HCT116 (cell line): ENCODE results near the gene COL23A1. TPM values are rescaled to one million over a fixed set of nuclear protein-coding genes. Genes with fewer than 3 reads are reported as not detected.

Experiments used
- ATAC-seq: fragments of 200-7000 bp; cut with Tn5 transposase; 2 replicates; pipeline ENCODE4 v1.9.1; 2020; ENCODE audit warnings: mild to moderate bottlenecking, moderate library complexity
- BruUV-seq: library from RNA; stranded (reverse); fragments of 400-500 nt; replicated peaks from 2 replicates; lab custom pipeline; 2021; lab: Mats Ljungman, UMichigan
- CTCF ChIA-PET: fragments of 300-600 bp; sonication (Branson Sonifier 250); formaldehyde crosslinking; loops from one replicate; lab custom pipeline; 2021; ENCODE audit warnings: antibody characterized with exemption; lab: Charles Lee
- POLR2A ChIA-PET: fragments of 300-600, 350-600 bp; sonication (Branson Sonifier 250); formaldehyde crosslinking; loops from one replicate; lab custom pipeline; 2021; ENCODE audit warnings: antibody characterized with exemption; lab: Charles Lee
- RAD21 ChIA-PET, 2 experiments: fragments of 300-600 bp; sonication (Branson Sonifier 250); formaldehyde crosslinking; loops; one replicate each; lab custom pipeline; 2023; ENCODE audit warnings: low total read pairs in 2 of 2; ENCODE audit not compliant: uncharacterized antibody in 2 of 2, unreplicated experiment in 2 of 2, low non-redundant PET in 1 of 2; lab: Charles Lee
- DNase-seq: peaks from one replicate; pipeline ENCODE4 v3.0.0-alpha.2; 2010; ENCODE audit warnings: low read depth, low spot score
- H2AFZ ChIP-seq: fragments of 200-600 bp; shearing (Covaris generic), sonication (generic); 2 replicates; pipeline ENCODE4 v1.6.1; 2017; ENCODE audit warnings: low read depth, mixed run types, mixed read lengths, antibody characterized with exemption, low read length; ENCODE audit not compliant: poor library complexity, severe bottlenecking
- H3K27ac ChIP-seq: 2 replicates; pipeline ENCODE4 v1.5.1; 2012; ENCODE audit warnings: low read depth, low read length
- H3K27me3 ChIP-seq: fragments of 200-600 bp; sonication (generic); 2 replicates; pipeline ENCODE4 v1.6.1; 2016; ENCODE audit warnings: mixed run types, low read length, mixed read lengths; ENCODE audit not compliant: insufficient read depth
- H3K36me3 ChIP-seq, 2 experiments: fragments of 200-500 bp in 1 of 2; fragments of 200-600 bp in 1 of 2; sonication (Bioruptor generic) in 1 of 2; sonication (generic) in 1 of 2; 2 replicates each; pipeline versions ENCODE4 v1.5.1 to v1.6.1; 2014 to 2016; ENCODE audit warnings: low read length in 2 of 2, inconsistent platforms in 1 of 2, mixed read lengths in 1 of 2, mixed run types in 1 of 2; ENCODE audit not compliant: insufficient read depth in 2 of 2, control insufficient read depth in 1 of 2
- H3K4me1 ChIP-seq, 2 experiments: fragments of 200-600 bp in 1 of 2; sonication (generic) in 1 of 2; 2 replicates each; pipeline versions ENCODE4 v1.5.1 to v1.6.1; 2012 to 2017; ENCODE audit warnings: low read length in 2 of 2, inconsistent platforms in 1 of 2, mild to moderate bottlenecking in 1 of 2, mixed read lengths in 1 of 2, mixed run types in 1 of 2, moderate library complexity in 1 of 2; ENCODE audit not compliant: insufficient read depth in 2 of 2, control insufficient read depth in 1 of 2
- H3K4me2 ChIP-seq: fragments of 200-600 bp; sonication (generic); 2 replicates; pipeline ENCODE4 v1.6.1; 2017; ENCODE audit warnings: mixed run types, low read length, mixed read lengths
- H3K4me3 ChIP-seq, 2 experiments: fragments of 200-600 bp in 1 of 2; sonication (generic) in 1 of 2; replicated peaks in 1 of 2; 2 replicates each; pipeline ENCODE4 v1.5.1; 2011 to 2016; ENCODE audit warnings: low read length in 2 of 2, control low read depth in 1 of 2, low read depth in 1 of 2, mild to moderate bottlenecking in 1 of 2, mixed read lengths in 1 of 2, mixed run types in 1 of 2
- H3K79me2 ChIP-seq: fragments of 200-600 bp; sonication (generic); 2 replicates; pipeline ENCODE4 v1.6.1; 2017; ENCODE audit warnings: mild to moderate bottlenecking, mixed run types, low read length, moderate library complexity, mixed read lengths; ENCODE audit not compliant: insufficient read depth
- H3K9ac ChIP-seq: fragments of 200-600 bp; sonication (generic); 2 replicates; pipeline ENCODE4 v1.6.1; 2016; ENCODE audit warnings: low read length, mixed read lengths
- H3K9me2 ChIP-seq: fragments of 200-600 bp; sonication (generic), shearing (Covaris generic); 2 replicates; pipeline ENCODE4 v1.6.1; 2017; ENCODE audit warnings: mixed run types, mild to moderate bottlenecking, moderate library complexity; ENCODE audit not compliant: insufficient read depth
- H3K9me3 ChIP-seq, 2 experiments: fragments of 200-500 bp in 1 of 2; fragments of 200-600 bp in 1 of 2; sonication (Bioruptor generic) in 1 of 2; sonication (generic) in 1 of 2; 2 replicates each; pipeline ENCODE4 v1.6.1; 2014 to 2017; ENCODE audit warnings: low read length in 2 of 2, mixed read lengths in 2 of 2, inconsistent platforms in 1 of 2, low read depth in 1 of 2, mild to moderate bottlenecking in 1 of 2, mixed run types in 1 of 2, moderate library complexity in 1 of 2; ENCODE audit not compliant: control insufficient read depth in 1 of 2, insufficient read depth in 1 of 2
- H4K20me1 ChIP-seq: fragments of 200-600 bp; sonication (generic), shearing (Covaris generic); 2 replicates; pipeline ENCODE4 v1.6.1; 2017; ENCODE audit warnings: mixed run types, mild to moderate bottlenecking, moderate library complexity; ENCODE audit not compliant: insufficient read depth
- CBX3 ChIP-seq: IDR thresholded peaks from 2 replicates; pipeline ENCODE4 v1.6.1; 2012; ENCODE audit warnings: low read depth
- ELF1 ChIP-seq: IDR thresholded peaks from 2 replicates; pipeline ENCODE4 v1.6.1; 2012; ENCODE audit warnings: low read depth, borderline replicate concordance
- FOSL1 ChIP-seq: IDR thresholded peaks from 2 replicates; pipeline ENCODE4 v1.6.1; 2012; ENCODE audit warnings: low read depth
- JUND ChIP-seq: IDR thresholded peaks from 2 replicates; pipeline ENCODE4 v1.6.1; 2012
- POLR2A ChIP-seq: IDR thresholded peaks from 2 replicates; pipeline ENCODE4 v1.7.0; 2011; ENCODE audit warnings: borderline replicate concordance; ENCODE audit not compliant: insufficient read depth, insufficient read length; ENCODE audit errors: extremely low read depth
- POLR2AphosphoS5 ChIP-seq: IDR thresholded peaks from 2 replicates; pipeline ENCODE4 v1.6.1; 2011; ENCODE audit warnings: mild to moderate bottlenecking, low read depth, low read length, moderate library complexity
- SIN3A ChIP-seq: IDR thresholded peaks from 2 replicates; pipeline ENCODE4 v1.6.1; 2012; ENCODE audit warnings: low read depth
- TCF7L2 ChIP-seq: IDR thresholded peaks from 2 replicates; pipeline ENCODE4 v1.7.0; 2011; ENCODE audit warnings: borderline replicate concordance, inconsistent platforms; ENCODE audit not compliant: insufficient read depth, insufficient read length; ENCODE audit errors: extremely low read depth
- ZFX ChIP-seq: fragments of 450-650 bp; IDR thresholded peaks from 2 replicates; pipeline ENCODE4 v1.6.1; 2017
- ZNF274 ChIP-seq: fragments of 200-500 bp; sonication (Bioruptor generic); IDR thresholded peaks from 2 replicates; pipeline ENCODE4 v1.6.1; 2014; ENCODE audit warnings: mild to moderate bottlenecking, low read depth, low read length, inconsistent platforms
- intact Hi-C: fragments of 100-400 bp; cut with micrococcal nuclease; formaldehyde crosslinking; loops from 2 replicates; pipeline ENCODE4 v1.10.0; 2022
- total RNA-seq: library from RNA; stranded (reverse); gene quantifications from one replicate; pipeline ENCODE4 v1.2.1, GENCODE V29; 2021; ENCODE audit not compliant: unreplicated experiment
- TF ChIP-seq, protein P1 (sequence below): IDR thresholded peaks from 2 replicates; pipeline ENCODE4 v1.6.1; 2011; ENCODE audit warnings: mild to moderate bottlenecking, low read length, moderate library complexity; ENCODE audit not compliant: insufficient replicate concordance; ENCODE audit errors: extremely low read depth
- TF ChIP-seq, protein P2 (sequence below): IDR thresholded peaks from 2 replicates; pipeline ENCODE4 v1.6.1; 2012
- TF ChIP-seq, protein P3 (sequence below), 3 experiments: fragments of 200-600 bp in 1 of 3; sonication (generic) in 1 of 3; IDR thresholded peaks in 2 of 3; conservative IDR thresholded peaks in 1 of 3; 2 replicates each; pipeline ENCODE4 v1.5.1; 2012 to 2017; ENCODE audit warnings: low read depth in 2 of 3, low read length in 2 of 3, antibody characterized with exemption in 1 of 3, borderline replicate concordance in 1 of 3, control low read depth in 1 of 3, mild to moderate bottlenecking in 1 of 3, mixed read lengths in 1 of 3, mixed run types in 1 of 3, moderate library complexity in 1 of 3; ENCODE audit not compliant: insufficient read depth in 1 of 3
- TF ChIP-seq, protein P4 (sequence below): IDR thresholded peaks from 2 replicates; pipeline ENCODE4 v1.6.1; 2012; ENCODE audit warnings: low read depth

The COL23A1 gene
- total RNA-seq, 1 experiment from 2014 or later: not detected

DNA sequence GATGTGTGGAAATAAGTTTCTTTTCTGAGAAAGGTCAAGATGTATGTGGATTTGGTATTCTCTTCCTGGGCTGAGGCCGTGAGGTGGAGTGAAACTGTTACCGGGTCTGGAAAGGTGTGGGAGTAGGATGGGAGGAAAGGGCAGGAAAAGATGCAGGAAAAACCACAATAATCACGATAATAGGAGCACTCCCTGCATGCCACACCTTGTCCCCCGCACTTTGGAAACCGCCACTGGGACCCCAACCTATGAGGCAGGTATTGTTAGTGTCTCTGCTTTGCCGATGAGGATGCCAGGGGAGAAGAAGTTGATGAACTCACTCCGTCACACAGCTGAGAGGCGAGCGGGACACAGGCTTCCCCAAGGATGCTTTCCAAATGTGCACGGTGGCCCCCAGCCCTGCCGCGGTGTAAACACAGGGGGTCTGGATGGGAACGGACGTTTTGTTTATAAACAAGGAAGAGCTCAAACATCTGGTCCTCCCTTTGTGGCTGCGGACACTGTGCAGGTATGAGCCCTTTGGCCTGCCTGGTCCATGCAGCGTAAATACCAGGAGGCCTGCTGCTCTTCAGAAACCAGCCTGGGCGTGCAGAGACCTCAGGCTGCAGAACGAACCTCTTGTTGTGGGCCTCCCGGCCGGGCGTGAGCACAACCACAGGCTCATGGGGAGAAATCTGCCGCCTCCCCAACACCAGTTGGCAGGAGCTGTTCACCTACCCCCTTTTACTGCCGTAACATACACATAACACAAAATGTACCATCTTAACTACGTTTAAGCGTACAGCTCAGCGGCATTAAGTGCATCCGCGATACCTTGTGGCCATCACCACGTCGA is 126.7 kb downstream of the COL23A1 start:
- Histone ChIP-seq H4K20me1 (no peaks in the 10 kb centered on the region), H3K4me3 (no peak overlapping the region), H2AFZ (no peak overlapping the region), H3K27me3 (no peaks in the 10 kb centered on the region), H3K9me2 (no peaks in the 10 kb centered on the region), H3K4me2 (no peak overlapping the region), H3K27ac (no peak overlapping the region), H3K36me3 (no peaks in the 10 kb centered on the region), H3K9ac (no peak overlapping the region), H3K4me1 (peaks cover 0 to 3% of the 10 kb centered on the region in 2 experiments; a peak in 1 of 4 replicates), H3K79me2 (no peaks in the 10 kb centered on the region), H3K9me3 (no peaks in the 10 kb centered on the region)
- POLR2A ChIA-PET: no interaction called here
- no peak for TF ChIP-seq ZFX
- no peak for TF ChIP-seq ZNF274
- no peak for TF ChIP-seq FOSL1
- TF ChIP-seq, protein P1, sequence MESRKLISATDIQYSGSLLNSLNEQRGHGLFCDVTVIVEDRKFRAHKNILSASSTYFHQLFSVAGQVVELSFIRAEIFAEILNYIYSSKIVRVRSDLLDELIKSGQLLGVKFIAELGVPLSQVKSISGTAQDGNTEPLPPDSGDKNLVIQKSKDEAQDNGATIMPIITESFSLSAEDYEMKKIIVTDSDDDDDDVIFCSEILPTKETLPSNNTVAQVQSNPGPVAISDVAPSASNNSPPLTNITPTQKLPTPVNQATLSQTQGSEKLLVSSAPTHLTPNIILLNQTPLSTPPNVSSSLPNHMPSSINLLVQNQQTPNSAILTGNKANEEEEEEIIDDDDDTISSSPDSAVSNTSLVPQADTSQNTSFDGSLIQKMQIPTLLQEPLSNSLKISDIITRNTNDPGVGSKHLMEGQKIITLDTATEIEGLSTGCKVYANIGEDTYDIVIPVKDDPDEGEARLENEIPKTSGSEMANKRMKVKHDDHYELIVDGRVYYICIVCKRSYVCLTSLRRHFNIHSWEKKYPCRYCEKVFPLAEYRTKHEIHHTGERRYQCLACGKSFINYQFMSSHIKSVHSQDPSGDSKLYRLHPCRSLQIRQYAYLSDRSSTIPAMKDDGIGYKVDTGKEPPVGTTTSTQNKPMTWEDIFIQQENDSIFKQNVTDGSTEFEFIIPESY: no peak
- TF ChIP-seq POLR2A: no peak
- no peak for TF ChIP-seq JUND
- TF ChIP-seq, protein P2, sequence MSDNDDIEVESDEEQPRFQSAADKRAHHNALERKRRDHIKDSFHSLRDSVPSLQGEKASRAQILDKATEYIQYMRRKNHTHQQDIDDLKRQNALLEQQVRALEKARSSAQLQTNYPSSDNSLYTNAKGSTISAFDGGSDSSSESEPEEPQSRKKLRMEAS: no peak
- no peak for TF ChIP-seq SIN3A
- TF ChIP-seq TCF7L2: no peak
- TF ChIP-seq, protein P3, sequence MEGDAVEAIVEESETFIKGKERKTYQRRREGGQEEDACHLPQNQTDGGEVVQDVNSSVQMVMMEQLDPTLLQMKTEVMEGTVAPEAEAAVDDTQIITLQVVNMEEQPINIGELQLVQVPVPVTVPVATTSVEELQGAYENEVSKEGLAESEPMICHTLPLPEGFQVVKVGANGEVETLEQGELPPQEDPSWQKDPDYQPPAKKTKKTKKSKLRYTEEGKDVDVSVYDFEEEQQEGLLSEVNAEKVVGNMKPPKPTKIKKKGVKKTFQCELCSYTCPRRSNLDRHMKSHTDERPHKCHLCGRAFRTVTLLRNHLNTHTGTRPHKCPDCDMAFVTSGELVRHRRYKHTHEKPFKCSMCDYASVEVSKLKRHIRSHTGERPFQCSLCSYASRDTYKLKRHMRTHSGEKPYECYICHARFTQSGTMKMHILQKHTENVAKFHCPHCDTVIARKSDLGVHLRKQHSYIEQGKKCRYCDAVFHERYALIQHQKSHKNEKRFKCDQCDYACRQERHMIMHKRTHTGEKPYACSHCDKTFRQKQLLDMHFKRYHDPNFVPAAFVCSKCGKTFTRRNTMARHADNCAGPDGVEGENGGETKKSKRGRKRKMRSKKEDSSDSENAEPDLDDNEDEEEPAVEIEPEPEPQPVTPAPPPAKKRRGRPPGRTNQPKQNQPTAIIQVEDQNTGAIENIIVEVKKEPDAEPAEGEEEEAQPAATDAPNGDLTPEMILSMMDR (IDR thresholded peaks at IDR 0.05 in 2 of 3, conservative IDR thresholded peaks at IDR 0.05 in 1 of 3; ENCODE audit: borderline replicate concordance in 1 of 3, insufficient read depth in 1 of 3, low read depth in 2 of 3, low read length in 2 of 3): no peak
- TF ChIP-seq, protein P4, sequence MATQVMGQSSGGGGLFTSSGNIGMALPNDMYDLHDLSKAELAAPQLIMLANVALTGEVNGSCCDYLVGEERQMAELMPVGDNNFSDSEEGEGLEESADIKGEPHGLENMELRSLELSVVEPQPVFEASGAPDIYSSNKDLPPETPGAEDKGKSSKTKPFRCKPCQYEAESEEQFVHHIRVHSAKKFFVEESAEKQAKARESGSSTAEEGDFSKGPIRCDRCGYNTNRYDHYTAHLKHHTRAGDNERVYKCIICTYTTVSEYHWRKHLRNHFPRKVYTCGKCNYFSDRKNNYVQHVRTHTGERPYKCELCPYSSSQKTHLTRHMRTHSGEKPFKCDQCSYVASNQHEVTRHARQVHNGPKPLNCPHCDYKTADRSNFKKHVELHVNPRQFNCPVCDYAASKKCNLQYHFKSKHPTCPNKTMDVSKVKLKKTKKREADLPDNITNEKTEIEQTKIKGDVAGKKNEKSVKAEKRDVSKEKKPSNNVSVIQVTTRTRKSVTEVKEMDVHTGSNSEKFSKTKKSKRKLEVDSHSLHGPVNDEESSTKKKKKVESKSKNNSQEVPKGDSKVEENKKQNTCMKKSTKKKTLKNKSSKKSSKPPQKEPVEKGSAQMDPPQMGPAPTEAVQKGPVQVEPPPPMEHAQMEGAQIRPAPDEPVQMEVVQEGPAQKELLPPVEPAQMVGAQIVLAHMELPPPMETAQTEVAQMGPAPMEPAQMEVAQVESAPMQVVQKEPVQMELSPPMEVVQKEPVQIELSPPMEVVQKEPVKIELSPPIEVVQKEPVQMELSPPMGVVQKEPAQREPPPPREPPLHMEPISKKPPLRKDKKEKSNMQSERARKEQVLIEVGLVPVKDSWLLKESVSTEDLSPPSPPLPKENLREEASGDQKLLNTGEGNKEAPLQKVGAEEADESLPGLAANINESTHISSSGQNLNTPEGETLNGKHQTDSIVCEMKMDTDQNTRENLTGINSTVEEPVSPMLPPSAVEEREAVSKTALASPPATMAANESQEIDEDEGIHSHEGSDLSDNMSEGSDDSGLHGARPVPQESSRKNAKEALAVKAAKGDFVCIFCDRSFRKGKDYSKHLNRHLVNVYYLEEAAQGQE: no peak
- TF ChIP-seq ELF1: no peak
- TF ChIP-seq POLR2AphosphoS5: no peak
- no peak for TF ChIP-seq CBX3
- BruUV-seq: no TSS peak
- CTCF ChIA-PET: no interaction called here
- DNase-seq: no peak
- RAD21 ChIA-PET: no interaction called here
- intact Hi-C loops: no loop called here
- ATAC-seq: no peak
